Stimulated activated CD4-positive, alpha-beta T cell treated with anti-CD3 and anti-CD28 coated beads, Interleukin-1b, Interleukin-23, amount 100 ng/mL, for 48 hours (primary cell): ENCODE measurements around the gene SMAD4.
"Not testable (repeated sequence)": the region's sequence is repeated elsewhere in the genome, so short reads cannot be mapped to it uniquely, and the experiment has no call there.

Experiments used
- DNase-seq: peaks from one replicate; pipeline ENCODE4 v3.0.0-alpha.2; 2020

Gene SMAD4

DNA sequence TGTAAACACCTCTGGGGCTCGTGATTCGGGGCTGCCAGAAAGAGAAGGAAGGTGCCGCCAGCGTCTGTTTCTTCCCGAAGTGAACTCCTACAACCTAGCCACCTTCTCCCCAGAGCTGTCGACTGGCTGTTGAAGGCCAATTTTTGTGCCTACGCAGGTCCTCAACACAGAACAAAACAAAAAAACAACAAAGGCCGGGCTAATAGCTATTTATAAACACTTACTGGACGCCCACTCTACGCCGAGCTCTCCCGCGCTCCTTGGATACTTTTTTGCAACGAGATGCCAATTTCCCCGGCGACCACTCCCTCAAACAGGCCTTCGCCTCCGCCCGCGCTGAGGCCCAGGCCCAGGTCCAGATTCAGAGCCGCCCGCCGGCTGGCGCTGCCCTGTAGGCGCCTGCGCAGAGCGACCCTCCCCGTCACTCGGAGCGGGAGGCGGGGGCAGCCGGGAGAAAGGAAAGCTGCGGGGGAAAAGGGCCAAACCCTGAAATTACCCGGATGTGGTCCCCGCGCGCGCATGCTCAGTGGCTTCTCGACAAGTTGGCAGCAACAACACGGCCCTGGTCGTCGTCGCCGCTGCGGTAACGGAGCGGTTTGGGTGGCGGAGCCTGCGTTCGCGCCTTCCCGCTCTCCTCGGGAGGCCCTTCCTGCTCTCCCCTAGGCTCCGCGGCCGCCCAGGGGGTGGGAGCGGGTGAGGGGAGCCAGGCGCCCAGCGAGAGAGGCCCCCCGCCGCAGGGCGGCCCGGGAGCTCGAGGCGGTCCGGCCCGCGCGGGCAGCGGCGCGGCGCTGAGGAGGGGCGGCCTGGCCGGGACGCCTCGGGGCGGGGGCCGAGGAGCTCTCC, at the start of gene SMAD4:
TSS of gene SMAD4 (plus strand) at position 520 of the 843 bp plus-strand sequence. CDS start 16,834 bp downstream, outside the sequence.
- peak; percentile 97 for DNase-seq

DNA sequence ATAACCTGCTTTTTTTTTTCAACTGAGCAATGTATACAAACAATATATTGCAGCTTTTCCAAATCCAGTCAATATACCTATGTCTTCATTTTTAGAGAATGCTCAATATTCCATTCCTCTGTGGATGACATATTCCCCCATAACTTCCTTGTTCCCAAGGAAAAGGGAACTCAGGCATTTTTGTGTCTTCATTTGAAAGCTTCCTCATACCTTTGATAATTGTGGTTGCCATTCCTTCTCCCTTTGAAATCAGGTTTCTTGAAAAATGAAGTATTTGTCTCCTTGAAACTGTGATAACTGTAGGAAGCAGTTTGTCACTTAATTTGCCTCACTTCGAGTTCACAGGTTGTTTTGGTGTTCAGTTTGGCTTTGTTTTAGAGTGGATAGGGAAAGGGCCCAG, 48.6 kb upstream of the SMAD4 start:
- DNase-seq = no peak

DNA sequence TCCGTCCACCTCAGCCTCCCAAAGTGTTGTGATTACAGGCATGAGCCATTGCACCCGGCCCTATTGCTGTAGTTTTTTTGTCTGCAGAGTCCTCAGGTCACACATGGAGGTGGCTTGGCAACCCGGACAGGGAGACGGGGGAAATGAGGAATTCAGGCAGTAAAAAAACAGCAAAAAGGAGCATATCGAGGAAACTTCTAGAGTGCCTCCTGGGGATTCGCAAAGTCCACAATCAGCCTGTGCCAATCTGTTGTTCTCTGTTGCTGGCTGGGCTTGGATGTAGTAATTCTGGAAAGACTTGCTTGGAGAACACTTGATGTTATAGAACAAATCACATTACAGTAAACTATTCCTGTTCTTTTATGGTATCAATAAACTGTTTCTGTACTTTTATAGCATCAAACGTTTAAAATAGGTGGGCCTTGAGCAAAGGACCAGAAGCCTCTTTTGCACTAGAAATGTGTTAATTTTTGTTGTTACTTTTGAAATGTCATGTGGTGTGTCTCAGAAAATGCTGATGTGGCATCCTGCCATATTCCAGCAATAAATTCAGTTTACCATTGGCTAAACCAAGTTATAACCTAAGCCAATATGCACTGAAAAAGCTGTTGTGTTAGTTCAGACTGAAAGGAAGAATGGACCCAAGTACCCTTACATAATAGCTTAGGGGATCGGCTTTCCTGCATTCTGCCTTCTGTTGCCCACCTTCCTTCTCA, 47.8 kb upstream of the SMAD4 start:
- no peak for DNase-seq

DNA sequence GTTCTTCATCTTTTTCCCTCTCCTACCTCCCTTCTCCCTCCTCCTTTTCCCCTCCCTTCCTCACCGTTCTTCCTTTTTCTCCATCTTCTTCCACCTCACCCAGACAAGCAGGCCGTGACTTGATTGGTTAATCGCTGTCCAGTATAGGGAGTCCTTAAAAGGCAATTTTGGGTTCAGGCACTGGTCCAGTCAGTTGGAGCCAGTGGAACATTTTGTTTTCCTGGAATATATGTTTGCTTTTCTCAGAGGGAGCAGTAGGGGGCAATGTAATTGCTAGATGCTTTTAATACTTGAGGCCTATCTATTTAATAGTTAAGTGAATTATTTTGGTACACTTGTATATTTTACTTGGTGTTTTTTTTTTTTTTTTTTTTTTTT, 47.2 kb upstream of the SMAD4 start:
- no peak for DNase-seq

DNA sequence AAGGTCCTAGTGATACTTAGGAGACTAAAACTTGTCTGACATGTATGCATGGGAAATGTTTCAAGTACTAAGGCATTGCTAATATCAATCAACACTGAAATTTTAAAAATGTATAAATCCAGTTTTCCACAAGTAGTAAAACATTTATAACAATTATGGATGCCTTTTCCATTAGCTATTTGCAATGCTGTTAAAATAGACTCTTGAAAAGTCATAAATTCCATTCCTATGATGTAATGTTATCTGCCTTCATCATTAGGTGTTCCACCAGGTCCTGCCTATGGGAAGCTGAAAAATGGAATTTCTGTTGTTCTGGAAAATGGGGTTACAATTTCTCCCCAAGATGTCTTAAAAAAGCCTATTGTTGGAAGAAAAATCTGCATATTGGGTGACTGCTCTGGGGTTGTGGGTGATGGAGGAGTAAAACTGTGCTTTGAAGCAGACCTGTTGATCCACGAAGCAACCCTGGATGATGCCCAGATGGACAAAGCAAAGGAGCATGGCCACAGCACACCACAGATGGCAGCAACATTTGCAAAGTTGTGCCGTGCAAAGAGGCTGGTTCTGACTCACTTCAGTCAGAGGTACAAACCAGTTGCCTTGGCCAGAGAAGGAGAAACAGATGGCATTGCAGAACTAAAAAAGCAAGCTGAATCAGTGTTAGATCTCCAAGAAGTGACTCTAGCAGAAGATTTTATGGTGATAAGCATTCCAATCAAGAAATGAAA, 43.5 kb upstream of the SMAD4 start:
- no peak for DNase-seq

DNA sequence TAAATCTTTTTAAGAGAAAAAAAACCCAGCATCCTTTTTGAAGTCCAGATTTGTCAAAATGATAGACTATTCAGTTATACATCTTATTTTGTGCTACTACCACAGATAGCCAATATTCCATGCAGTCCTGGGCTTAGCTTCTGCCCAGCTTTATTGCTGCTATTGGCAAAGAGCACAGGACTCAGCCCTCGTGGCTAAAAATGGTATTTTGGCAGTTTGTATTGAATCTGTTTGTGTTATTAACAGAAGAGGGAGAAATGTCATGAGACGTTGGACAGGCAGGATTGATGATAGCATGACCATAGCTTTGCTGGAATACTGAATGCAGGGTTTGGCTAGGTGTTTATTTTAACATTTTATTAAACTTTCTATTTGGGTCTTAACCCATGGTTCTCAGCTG, 42.8 kb upstream of the SMAD4 start:
- DNase-seq = no peak

DNA sequence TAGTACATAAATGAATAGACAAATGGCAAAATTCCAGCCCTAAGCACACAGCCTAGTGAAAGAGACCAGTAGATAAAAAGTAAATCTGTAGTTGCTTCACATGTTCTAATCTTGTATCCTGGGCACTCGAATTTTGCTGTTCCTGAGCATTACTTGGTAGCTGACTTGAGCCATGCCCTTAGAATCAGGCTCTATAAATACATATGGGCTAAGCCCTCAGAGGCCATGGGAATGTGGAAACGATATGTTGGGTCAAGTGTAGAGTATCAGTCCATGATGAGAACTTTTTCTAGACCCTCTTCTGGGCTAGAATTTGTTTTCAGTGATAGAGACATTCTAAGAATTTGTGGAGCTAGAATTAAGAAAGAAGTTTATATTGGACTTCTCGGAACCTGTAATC, 40.3 kb upstream of the SMAD4 start:
- no peak for DNase-seq

DNA sequence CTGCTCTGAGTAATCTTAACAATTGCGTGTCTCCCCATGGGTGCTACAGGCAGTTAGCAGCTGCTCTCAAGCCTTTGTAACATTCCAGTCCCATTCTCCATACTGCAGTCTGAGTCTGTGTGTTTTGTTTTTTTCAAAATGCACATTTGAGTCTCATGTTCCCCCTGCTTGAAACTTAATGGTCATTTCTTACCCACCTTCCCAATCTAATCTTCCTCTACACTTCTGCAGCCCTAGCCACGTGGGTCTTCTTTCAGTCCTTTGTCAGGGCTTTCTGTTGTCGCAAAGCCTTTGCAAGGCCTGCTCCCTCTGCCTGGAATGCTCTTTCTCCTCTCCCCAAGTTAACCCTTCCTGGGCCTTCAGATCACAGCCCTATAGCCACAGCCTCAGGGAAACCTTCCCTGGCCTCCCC, 37.7 kb upstream of the SMAD4 start:
- no peak for DNase-seq

DNA sequence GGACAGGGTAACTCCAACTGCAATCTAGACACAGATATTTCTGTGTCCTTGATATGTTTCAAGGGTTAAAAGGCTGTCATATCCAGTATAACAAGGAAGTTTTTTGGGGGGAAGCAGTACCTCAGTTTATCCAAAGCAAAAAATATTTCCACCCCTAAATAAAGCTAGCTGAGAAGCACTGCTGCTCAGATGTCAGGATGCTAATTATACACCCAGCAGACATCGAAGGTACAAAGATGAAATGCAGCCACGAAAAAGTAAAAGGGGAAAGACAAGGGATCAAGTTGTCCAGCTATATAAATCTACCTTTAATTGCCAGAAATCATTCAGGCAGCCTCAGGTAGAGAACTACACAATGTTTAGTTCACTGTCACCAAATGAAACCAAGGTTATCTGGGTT, 36.0 kb upstream of the SMAD4 start:
- DNase-seq = no peak

DNA sequence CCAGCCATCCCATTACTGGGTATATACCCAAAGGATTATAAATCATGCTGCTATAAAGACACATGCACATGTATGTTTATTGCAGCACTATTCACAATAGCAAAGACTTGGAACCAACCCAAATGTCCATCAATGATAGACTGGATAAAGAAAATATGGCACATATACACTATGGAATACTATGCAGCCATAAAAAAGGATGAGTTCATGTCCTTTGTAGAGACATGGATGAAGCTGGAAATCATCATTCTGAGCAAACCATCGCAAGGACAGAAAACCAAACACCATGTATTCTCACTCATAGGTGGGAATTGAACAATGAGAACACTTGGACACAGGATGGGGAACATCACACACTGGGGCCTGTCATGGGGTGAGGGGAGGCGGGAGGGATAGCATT, 26.8 kb upstream of the SMAD4 start:
- not testable (repeated sequence) for DNase-seq

DNA sequence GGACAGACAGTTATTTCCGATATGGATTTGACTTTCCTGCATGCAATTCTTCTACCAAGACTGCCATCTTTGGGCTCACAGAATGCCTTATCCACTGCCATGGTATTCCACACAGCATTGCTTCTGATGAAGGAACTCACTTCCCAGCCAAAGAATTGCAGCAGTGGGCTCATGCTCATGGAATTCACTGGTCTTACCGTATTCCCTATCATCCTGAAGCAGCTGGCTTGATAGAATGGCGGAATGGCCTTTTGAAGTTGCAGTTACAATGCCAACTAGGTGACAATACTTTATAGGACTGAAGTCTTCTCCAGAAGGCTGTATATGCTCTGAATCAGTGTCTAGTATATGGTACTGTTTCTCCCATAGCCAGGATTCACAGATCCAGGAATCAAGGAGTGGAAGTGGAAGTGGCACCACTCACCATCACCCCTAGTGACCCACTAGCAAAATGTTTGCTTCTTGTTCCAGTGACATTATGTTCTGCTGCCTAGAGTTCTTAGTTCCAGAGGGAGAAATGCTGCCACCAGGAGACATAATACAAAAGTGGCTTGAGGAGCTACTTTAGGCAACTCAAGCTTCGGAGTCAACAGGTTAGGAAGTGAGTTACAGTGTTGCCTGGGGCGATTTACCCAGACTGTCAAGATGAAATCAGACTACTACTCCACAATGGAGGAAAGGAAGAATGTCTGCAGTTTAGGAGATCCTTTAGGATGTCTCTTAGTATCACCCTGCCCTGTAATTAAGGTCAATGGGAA, 23.8 kb upstream of the SMAD4 start:
- no peak for DNase-seq

DNA sequence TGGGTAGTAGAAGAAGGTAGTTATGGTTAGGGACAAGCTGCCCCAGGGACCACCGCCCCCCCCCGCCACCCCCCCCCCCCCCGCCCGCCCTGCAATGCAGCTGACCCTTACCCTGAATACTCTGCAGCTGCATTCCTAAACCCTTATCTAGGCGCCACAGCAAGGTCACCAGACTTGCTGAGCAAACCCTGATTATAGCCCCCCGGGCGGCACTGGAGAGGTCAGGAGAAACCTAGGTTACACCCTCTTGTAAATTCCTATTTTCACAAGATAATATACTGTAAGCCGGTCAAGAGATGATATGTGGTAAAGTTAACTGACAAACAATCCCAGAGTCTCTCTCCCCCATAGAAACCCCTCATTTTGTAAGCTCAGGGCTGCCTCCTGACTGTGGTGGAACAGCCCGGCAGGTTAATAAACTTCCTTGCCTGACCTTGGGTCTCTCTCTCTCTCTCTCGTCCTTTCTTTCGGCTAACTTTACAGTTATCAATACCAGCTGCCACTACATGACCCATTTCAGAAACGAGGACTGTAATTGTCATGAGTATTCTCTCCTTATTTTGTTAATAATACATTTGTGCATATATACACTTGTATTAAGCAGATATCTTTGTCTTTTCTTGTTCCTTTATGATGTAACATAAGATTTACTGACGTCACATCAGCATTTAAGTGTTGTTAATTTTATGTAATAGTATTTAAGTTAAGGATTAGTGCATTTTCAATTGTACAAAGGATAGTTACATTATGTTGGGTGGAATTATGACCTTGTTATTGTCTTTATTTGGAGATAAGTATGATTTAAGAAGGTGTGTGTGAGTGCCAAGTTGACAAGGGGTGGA, 22.8 kb upstream of the SMAD4 start:
- no peak for DNase-seq

DNA sequence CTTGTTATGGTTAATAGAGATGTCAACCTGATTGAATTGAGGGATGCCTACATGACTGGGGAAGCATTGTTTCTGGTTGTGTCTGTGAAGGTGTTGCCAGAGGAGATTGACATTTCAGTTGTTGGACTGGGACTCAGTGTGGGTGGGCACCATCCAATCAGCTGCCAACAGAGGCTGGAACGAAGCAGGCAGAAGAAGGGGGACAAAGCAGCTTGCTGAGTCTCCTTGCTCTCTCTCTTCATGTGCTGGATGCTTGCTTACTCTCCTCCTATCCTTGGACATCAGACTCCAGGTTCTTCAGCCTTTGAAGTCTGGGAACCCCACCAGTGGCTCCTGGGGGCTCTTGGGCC, 22.2 kb upstream of the SMAD4 start:
- no peak for DNase-seq

DNA sequence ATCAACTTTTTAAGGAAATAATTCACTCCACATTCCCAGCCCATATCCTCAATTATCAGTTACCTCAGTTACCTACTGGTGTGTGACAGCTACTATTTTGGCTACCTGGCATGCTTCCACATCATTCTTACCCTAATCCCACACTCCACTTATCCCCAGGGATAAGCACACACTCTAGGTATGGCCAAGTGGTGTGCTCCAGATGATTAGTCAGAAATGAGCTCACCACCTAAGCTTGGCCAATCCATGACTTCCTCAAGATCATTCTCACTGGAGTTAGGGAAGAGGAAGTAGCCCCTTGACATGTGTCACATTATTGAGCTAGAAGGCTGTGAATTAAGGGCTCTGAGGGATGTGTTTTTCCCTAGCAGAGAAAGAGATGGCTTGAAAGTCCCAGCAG, 20.9 kb upstream of the SMAD4 start:
- DNase-seq = no peak

DNA sequence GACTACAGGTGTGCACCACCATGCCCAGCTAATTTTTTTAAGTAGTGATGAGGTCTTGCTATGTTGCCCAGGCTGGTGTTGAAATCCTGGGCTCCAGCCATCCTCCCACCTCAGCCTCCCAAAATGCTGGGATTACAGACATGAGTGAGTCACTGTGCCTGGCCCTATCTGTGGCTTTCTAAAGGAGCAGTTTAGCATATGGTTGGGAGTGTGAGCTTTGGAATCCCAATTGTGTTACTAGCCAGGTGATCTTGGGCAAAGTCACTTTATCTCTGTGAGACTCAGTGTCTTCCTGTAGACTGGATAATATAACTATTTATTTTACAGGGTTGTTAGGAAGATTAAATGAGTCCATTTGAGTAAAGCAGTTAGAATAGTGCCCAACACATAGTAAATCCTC, 19.8 kb upstream of the SMAD4 start:
- no peak for DNase-seq

DNA sequence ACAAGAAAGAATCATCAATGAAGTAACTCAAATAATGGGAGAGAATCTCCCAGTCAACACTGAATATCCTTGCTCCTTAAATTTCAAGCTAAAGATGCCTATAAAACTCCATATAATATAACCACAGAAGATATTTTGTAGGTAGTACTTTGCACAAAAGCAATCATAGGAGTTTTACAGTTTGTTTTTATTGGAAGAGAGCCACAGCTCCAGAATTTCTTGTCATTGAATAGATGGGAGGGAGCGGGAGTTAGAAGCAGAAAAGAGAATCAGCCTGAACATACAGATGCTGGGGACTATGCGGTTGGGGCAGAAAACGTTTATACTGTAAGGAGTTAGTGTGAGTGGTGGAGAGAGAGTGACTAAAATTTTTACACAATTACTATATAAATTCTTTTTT, 18.3 kb upstream of the SMAD4 start:
- no peak for DNase-seq

DNA sequence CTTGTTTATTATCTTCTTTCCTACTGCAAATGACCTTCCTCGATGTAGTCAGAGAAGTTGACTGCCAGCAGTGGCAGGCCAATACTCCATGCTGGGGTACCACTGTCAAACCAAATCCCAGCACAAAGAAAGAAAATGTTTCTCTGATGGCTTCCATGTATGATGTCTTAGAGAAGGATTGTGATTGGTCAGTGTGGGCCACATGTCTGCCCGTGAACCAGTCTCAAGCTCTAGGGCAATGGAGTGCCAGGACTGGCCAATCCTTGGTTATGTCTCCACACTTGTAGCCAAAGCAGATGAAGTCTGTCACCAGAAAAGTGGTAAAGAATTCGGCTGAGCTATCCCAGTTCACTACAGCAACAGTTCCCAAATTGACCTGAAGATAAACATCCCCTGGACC, 17.6 kb upstream of the SMAD4 start:
- DNase-seq = no peak

DNA sequence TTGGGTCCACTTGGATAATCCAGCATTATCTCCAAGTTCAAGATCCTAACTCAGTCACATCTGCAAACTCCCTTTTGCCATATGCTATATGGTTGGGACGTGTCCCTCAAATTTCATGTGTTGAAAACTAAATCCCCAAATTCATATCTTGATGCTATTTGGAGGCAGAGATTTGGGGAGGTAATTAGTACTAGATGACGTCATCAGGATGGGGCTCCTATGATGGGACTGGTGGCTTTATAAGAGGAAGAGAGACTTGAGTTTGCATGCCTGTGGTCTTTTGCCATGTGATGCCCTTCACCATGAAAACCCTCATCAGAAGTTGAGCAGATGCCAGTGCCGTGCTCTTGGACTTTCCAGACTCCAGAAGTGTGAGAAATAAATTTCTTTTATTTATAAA, 16.8 kb upstream of the SMAD4 start:
- no peak for DNase-seq

DNA sequence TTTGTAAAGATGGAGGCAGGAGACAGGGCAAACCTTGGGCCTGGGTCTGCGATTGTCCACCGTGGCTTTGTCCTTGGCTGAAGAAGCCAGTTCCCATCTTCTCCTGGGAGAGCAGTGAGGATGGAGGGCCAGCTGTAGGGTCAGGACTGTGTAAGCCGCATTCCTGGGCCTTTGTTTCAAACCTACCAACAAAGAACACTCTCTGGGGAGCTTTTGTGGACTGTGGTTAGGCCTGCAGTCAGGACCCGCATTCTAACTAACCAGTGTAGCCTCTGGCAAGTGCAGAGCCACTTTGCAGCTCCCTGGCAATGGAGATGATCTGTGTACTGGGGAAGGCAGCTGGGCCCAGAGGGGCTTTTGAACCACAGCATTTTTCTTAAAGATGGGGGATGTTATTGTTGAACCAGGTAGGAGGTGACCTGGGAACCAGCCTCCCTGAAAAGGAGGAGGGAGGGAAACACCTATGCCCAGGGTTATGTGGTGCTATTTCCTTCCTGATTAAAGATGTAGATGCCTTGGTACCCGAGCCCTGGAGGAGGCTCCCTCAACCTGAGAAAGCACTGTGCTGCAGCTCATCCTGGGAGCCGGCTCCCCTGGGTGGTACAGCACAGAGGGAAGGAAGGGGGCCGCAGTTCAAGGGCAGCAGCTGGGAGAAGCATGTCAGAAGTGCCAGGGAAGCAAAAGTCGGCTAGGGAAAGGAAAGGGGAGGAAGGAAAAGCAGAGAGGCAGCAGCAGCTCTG, 12.7 kb upstream of the SMAD4 start:
- no peak for DNase-seq

DNA sequence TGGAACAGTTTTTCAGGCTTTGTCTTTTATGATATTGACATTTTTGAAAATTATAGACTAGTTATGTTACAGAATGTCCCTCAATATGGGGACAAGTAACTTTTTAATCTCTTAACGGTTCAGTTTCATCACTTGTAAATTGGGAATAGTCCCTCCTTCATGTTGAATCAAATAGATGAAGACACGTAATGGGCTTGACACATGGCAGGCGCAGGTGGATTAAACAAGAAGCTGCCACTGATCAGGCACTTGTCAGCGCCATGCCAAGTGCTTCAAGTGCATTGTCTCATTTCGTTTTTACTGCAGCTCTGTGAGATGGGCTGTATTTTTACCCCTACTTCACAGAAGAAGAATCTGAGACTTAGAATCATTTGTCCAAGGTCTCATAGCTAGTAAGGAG, 9.5 kb upstream of the SMAD4 start:
- no peak for DNase-seq

DNA sequence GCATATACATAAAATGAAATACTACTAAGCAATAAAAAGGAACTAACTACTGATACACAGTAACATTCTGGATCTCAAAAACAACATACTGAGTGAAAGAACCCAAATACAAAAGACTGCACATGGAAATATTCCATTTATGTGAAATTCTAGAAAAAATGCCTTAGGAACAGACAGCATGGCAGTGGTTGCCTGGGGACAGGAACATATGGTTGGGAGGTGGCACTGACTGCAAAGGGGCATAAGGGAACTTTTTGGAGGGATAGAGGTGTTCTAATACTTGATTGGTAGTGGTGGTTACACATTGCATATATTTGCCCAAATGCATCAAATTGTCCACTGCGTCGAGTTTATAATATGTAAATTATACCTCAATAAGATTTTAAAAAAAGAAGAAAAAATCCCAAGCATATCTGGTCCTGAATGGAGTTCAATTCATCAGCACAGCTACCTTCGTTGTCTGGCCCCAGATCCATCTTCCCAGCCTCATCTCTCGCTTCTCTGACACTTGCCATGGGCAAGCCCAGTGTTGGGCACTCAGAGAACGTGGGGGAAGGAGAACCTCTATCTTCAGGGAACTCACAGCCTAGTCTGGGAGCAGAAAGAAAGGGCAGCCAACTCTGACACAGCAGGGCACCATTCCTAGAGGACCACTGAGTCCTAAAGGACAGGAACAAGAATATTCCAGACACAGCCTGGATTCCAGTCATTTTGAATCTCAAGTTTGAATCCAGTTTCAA, 8.6 kb upstream of the SMAD4 start:
- no peak for DNase-seq
